Measurements from ENCODE around the gene UBL7.

UBL7 gene

GRCh38 chr15:74438721-74439316, 22.1 kb downstream of the UBL7 start:
- no peaks in the 10 kb centered on the region for H3K27me3 Mint-ChIP-seq
- no peaks in the 10 kb centered on the region for H3K9me3 Mint-ChIP-seq
- no peaks in the 10 kb centered on the region for H3K36me3 Mint-ChIP-seq (ENCODE audit: low read depth)
- no peak overlapping the region for H3K4me3 Mint-ChIP-seq
- DNase-seq: peak; percentile 85
- H3K4me1 Mint-ChIP-seq (ENCODE audit: low read depth): peaks cover 43% of the 10 kb centered on the region
- peak overlapping the region; percentile 15 for H3K27ac Mint-ChIP-seq

- no peaks in the 10 kb centered on the region for H3K9me3 Mint-ChIP-seq
- H3K27ac Mint-ChIP-seq: peak overlapping the region; percentile 1
- peaks cover 43% of the 10 kb centered on the region for H3K4me1 Mint-ChIP-seq (ENCODE audit: low read depth)
- H3K27me3 Mint-ChIP-seq: no peaks in the 10 kb centered on the region
- no peaks in the 10 kb centered on the region for H3K36me3 Mint-ChIP-seq (ENCODE audit: low read depth)
- H3K4me3 Mint-ChIP-seq: no peak overlapping the region
- DNase-seq: peak; percentile 41
These were observed 22.8 kb downstream of the UBL7 start for GRCh38 chr15:74438206-74438605.

GRCh38 chr15:74434263-74435136, 26.5 kb downstream of the UBL7 start:
- no peaks in the 10 kb centered on the region for H3K27me3 Mint-ChIP-seq
- DNase-seq: no peak
- H3K4me3 Mint-ChIP-seq: peak overlapping the region; percentile 82
- peaks cover 34% of the 10 kb centered on the region for H3K36me3 Mint-ChIP-seq (ENCODE audit: low read depth)
- H3K27ac Mint-ChIP-seq: peak overlapping the region; percentile 93
- peaks cover 67% of the 10 kb centered on the region for H3K4me1 Mint-ChIP-seq (ENCODE audit: low read depth)
- H3K9me3 Mint-ChIP-seq: no peaks in the 10 kb centered on the region

- Mint-ChIP-seq H3K27me3 (no peaks in the 10 kb centered on the region), H3K36me3 (ENCODE audit: low read depth) (peaks cover 42% of the 10 kb centered on the region), H3K9me3 (no peaks in the 10 kb centered on the region), H3K27ac (peak within 1 kb of the TSS; percentile 93), H3K4me1 (ENCODE audit: low read depth) (peaks cover 72% of the 10 kb centered on the region), H3K4me3 (peak within 1 kb of the TSS; percentile 95)
- DNase-seq: peak; percentile 89
These were observed 27.2 kb downstream of the UBL7 start, which contains the start of gene SEMA7A for GRCh38 chr15:74433592-74434262. SEMA7A (minus strand) TSS chr15:74433958; CDS start chr15:74433918, 40 bp downstream.

- Mint-ChIP-seq H3K9me3 (no peaks in the 10 kb centered on the region), H3K36me3 (ENCODE audit: low read depth) (peaks cover 48% of the 10 kb centered on the region), H3K4me1 (ENCODE audit: low read depth) (peaks cover 72% of the 10 kb centered on the region), H3K4me3 (peak overlapping the region; percentile 95), H3K27me3 (no peaks in the 10 kb centered on the region), H3K27ac (peak overlapping the region; percentile 90)
- DNase-seq: peak; percentile 46
These were observed 27.9 kb downstream of the UBL7 start for GRCh38 chr15:74432968-74433591.

- Mint-ChIP-seq H3K4me3 (peak overlapping the region; percentile 95), H3K27ac (peak overlapping the region; percentile 90), H3K27me3 (no peaks in the 10 kb centered on the region), H3K36me3 (ENCODE audit: low read depth) (peaks cover 55% of the 10 kb centered on the region), H3K4me1 (ENCODE audit: low read depth) (peaks cover 78% of the 10 kb centered on the region), H3K9me3 (no peaks in the 10 kb centered on the region)
- no peak for DNase-seq
These were observed 28.5 kb downstream of the UBL7 start for GRCh38 chr15:74432271-74432967.

- H3K27ac Mint-ChIP-seq: peak overlapping the region; percentile 90
- peaks cover 78% of the 10 kb centered on the region for H3K4me1 Mint-ChIP-seq (ENCODE audit: low read depth)
- no peak for DNase-seq
- peaks cover 63% of the 10 kb centered on the region for H3K36me3 Mint-ChIP-seq (ENCODE audit: low read depth)
- H3K9me3 Mint-ChIP-seq: no peaks in the 10 kb centered on the region
- H3K27me3 Mint-ChIP-seq: no peaks in the 10 kb centered on the region
- peak overlapping the region; percentile 95 for H3K4me3 Mint-ChIP-seq
These were observed 29.3 kb downstream of the UBL7 start for GRCh38 chr15:74431645-74432044.

GRCh38 chr15:74431116-74431515, 29.8 kb downstream of the UBL7 start:
- Mint-ChIP-seq H3K4me1 (ENCODE audit: low read depth) (peaks cover 78% of the 10 kb centered on the region), H3K9me3 (no peaks in the 10 kb centered on the region), H3K36me3 (ENCODE audit: low read depth) (peaks cover 68% of the 10 kb centered on the region), H3K27me3 (no peaks in the 10 kb centered on the region), H3K4me3 (peak overlapping the region; percentile 95), H3K27ac (peak overlapping the region; percentile 90)
- DNase-seq: no peak

GRCh38 chr15:74430510-74430951, 30.4 kb downstream of the UBL7 start:
- Mint-ChIP-seq H3K9me3 (no peaks in the 10 kb centered on the region), H3K4me3 (peak overlapping the region; percentile 95), H3K27me3 (no peaks in the 10 kb centered on the region), H3K27ac (peak overlapping the region; percentile 90), H3K4me1 (ENCODE audit: low read depth) (peaks cover 77% of the 10 kb centered on the region), H3K36me3 (ENCODE audit: low read depth) (peaks cover 74% of the 10 kb centered on the region)
- DNase-seq: no peak

GRCh38 chr15:74429781-74430400, 31.1 kb downstream of the UBL7 start:
- H3K36me3 Mint-ChIP-seq (ENCODE audit: low read depth): peaks cover 80% of the 10 kb centered on the region

GRCh38 chr15:74428970-74429780, 31.8 kb downstream of the UBL7 start:
- no peak for DNase-seq
- peak overlapping the region; percentile 95 for H3K4me3 Mint-ChIP-seq
- H3K27me3 Mint-ChIP-seq: no peaks in the 10 kb centered on the region
- H3K36me3 Mint-ChIP-seq (ENCODE audit: low read depth): peaks cover 87% of the 10 kb centered on the region
- H3K27ac Mint-ChIP-seq: peak overlapping the region; percentile 90
- H3K4me1 Mint-ChIP-seq (ENCODE audit: low read depth): peaks cover 76% of the 10 kb centered on the region
- no peaks in the 10 kb centered on the region for H3K9me3 Mint-ChIP-seq

More at GRCh38 chr15:74429781-74430400, 31.1 kb downstream of the UBL7 start:
- no peak for DNase-seq
- H3K9me3 Mint-ChIP-seq: no peaks in the 10 kb centered on the region
- peak overlapping the region; percentile 90 for H3K27ac Mint-ChIP-seq
- H3K4me1 Mint-ChIP-seq (ENCODE audit: low read depth): peaks cover 76% of the 10 kb centered on the region
- peak overlapping the region; percentile 95 for H3K4me3 Mint-ChIP-seq
- no peaks in the 10 kb centered on the region for H3K27me3 Mint-ChIP-seq

GRCh38 chr15:74428442-74428787, 32.5 kb downstream of the UBL7 start:
- H3K4me3 Mint-ChIP-seq: peak overlapping the region; percentile 95

More at GRCh38 chr15:74428442-74428787, 32.5 kb downstream of the UBL7 start:
- Mint-ChIP-seq H3K4me1 (ENCODE audit: low read depth) (peaks cover 81% of the 10 kb centered on the region), H3K27me3 (no peaks in the 10 kb centered on the region), H3K9me3 (no peaks in the 10 kb centered on the region), H3K36me3 (ENCODE audit: low read depth) (peaks cover 95% of the 10 kb centered on the region), H3K27ac (peak overlapping the region; percentile 90)
- no peak for DNase-seq

Measured in activated T-cell treated with anti-CD3 and anti-CD28 coated beads, Interleukin-2, amount 50 U/mL, for 24 hours (primary cell).